NCI-H226 (cell line): ENCODE measurements around the gene CYP2A6.
"Not testable (repeated sequence)": the region's sequence is repeated elsewhere in the genome, so short reads cannot be mapped to it uniquely, and the experiment has no call there.

Source experiments
- DNase-seq: peaks from one replicate; pipeline ENCODE4 v3.0.0-alpha.2; 2015

The CYP2A6 gene, protein sequence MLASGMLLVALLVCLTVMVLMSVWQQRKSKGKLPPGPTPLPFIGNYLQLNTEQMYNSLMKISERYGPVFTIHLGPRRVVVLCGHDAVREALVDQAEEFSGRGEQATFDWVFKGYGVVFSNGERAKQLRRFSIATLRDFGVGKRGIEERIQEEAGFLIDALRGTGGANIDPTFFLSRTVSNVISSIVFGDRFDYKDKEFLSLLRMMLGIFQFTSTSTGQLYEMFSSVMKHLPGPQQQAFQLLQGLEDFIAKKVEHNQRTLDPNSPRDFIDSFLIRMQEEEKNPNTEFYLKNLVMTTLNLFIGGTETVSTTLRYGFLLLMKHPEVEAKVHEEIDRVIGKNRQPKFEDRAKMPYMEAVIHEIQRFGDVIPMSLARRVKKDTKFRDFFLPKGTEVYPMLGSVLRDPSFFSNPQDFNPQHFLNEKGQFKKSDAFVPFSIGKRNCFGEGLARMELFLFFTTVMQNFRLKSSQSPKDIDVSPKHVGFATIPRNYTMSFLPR

DNA sequence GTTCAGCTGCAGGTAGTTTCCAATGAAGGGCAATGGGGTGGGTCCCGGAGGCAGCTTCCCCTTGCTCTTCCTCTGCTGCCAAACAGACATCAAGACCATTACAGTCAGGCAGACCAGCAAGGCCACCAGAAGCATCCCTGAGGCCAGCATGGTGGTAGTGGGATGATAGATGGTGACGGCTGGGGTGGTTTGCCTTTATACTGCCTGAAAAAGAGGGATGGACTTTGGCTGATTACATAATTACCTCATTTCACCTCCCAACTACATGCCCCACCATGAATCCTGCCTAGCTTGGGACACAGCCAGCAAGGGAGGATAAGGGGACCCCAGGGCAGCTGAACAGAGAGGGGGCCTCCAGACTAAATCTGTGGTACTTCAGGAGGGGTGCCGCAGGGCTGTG, at the start of gene CYP2A6:
CYP2A6 (minus strand) TSS at position 171 of the 400 bp plus-strand sequence; CDS start at position 150, 21 bp downstream.
- DNase-seq: not testable (repeated sequence)

DNA sequence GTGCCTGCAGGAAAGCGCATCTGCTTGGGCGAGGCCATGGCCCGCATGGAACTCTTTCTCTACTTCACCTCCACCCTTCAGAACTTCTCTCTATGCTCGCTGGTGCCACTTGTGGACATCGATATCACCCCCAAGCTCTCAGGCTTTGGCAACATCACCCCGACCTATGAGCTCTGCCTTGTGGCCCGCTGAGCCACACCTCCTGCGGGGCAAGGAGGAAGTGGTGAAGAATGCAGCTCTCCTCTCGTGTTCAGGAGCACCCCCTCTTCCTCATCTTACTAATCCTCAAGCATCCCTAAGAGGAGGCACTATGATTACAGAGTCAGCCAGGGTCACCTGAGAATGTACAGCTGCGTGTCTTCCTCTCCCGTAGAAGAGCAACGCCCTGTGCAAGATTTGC, 49.7 kb upstream of the CYP2A6 start:
- DNase-seq: not testable (repeated sequence)

DNA sequence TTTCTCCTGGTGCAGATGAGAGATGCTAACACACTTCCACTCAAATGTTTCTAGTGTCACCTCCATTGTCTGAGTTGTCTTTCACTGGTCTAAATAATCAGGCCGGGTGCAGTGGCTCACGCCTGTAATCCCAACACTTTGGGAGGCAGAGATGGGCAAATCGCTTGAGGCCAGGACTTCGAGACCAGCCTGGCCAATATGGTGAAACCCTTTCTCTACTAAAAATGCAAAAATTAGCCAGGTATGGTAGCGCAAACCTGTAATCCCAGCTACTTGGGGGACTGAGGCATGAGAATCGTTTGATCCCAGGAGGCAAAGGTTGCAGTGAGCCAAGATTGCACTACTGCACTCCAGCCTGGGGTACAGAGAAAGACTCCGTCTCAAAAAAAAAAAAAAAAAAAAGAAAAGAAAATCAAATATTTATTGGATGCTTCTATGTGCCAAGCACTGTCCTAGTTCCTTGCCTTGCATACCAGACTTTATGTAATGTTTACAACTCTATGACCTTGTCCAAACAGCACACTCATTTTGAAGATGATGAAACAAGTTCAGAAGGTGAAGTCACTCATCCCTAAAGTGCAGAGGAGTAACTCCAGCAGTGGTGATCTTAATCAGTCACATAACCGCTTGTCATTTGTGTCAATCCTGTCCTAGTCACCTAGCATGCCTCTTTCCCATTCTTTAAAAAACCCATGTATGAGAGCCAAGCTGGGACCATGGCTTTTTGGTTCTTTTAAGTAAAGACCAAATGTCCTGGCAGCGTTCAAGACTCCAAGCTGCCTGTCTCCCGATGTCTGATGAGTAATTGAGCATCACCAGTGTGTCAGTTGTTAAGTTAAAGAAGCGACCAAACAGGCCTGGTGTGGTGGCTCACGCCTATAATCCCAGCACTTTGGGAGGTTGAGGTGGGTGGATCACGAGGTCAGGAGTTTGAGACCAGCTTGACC, 46.9 kb upstream of the CYP2A6 start:
- DNase-seq: not testable (repeated sequence)

DNA sequence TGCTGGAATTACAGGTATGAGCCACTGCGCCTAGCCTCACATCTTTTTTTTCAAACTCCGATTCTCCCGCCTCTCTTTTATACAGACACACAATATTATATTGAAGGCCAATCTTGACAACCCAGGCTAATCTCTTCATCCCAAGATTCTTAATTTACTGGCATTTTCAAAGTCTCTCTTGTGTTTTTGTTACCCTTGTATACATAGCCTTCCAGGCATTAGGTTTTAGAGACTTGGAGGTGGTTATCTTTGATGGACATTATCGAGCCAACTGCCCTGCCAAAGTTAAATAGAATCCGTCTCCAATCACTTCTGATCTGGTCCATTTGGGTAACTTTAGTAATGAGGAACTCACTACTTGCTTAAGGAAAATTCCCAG, 46.2 kb upstream of the CYP2A6 start:
- no peak for DNase-seq

DNA sequence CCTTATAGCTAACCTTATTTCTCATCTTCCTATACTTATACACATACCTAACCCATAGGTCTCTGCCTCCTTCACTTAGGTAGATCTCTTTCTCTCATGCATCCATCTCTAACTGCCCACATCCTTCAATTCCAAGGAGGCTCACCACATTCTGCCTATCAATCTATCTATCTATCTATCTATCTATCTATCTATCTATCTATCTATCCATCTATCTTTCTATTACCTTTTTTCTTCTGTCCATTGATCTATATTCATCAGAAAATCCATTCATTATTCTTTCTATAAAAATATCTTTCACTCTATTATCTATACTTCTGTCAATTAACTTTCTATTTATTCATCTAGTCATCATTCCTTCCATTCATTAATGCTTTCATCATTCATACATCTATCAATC, 42.9 kb upstream of the CYP2A6 start:
- no peak for DNase-seq

DNA sequence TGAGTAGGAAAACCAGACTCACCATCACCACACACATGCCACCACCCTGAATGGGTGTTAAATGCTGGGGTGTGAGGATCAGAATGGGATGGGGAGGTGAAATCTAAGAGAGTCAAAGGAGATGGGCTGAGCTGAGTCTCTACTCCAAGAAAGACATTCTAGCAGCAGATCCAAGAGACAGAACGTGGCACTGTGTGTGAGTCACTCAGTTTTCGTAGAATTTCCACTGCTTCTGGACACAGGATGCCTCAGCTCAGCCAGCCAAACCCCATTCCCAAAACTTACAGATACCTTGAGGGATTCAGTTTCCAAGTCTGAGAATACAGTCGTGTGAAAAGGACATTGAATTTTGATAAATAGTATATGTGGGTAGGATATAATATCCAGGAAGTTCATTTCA, 39.1 kb upstream of the CYP2A6 start:
- DNase-seq: no peak

DNA sequence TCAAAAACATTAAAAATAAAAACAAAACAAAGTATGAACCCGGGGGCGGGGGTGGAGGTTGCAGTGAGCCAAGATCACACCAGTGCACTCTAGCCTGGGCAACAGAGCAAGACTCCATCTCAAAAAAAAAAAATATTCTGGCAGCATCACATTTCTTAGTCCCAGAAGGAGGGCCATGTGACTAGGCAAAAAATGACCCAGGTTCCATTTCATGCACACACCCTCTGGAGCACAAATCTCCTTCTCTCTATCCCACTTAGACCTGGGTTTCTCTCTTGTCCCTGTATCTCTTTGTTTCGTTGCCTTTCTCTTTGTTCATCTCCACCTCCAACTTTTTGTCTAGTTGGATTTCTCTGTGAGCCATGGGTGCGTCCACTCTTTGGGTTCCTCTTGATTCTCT, 37.9 kb upstream of the CYP2A6 start:
- no peak for DNase-seq

DNA sequence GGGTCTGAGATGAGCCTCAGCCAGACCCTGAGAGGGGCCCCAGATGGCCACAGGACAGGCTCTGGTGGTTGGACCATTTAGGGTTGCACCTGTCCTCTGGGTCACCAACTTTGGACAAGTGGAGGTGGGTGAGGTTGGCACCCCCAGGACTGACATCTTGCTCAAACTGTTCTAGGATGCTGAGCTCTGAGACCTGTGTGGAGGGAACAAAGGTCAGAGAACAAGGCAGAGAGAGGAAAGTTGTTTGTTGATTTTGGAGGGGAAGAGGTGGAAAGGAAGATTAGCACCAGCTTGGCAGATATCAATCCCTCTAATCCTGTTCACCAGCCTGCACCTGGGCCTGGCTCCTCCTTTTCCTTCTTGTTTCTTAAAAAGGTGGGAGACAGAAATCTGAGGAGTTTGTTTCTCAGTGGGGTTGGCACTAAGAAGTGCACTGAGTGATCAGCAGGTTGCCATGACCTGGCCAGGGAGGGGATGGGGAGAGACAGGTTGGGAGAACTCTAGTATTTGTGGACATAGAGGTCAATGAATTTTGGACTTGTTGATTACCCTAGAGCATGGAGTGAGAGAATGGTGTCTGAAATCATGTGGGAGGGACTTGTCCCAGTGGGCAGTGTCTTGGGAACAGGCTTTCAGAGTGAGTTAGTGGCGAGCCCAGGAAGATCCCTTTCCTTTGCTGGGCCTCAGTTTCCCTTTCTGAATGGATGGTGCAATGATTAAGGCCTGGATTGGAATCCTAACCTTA, 34.1 kb upstream of the CYP2A6 start:
- DNase-seq: not testable (repeated sequence)

DNA sequence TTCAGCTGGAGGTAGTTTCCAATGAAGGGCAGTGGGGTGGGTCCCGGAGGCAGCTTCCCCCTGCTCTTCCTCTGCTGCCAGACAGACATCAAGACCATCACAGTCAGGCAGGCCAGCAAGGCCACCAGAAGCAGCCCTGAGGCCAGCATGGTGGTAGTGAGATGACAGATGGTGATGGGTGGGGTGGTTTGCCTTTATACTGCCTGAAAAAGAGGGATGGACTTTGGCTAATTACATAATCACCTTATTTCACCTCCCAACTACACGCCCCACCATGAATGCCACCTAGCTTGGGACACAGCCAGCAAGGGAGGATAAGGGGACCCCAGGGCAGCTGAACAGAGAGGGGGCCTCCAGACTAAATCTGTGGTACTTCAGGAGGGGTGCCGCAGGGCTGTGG, 31.8 kb upstream of the CYP2A6 start, which contains the start of gene CYP2A7:
CYP2A7 (minus strand) TSS at position 170 of the 400 bp plus-strand sequence; CDS start at position 149, 21 bp downstream.
- DNase-seq: not testable (repeated sequence)

DNA sequence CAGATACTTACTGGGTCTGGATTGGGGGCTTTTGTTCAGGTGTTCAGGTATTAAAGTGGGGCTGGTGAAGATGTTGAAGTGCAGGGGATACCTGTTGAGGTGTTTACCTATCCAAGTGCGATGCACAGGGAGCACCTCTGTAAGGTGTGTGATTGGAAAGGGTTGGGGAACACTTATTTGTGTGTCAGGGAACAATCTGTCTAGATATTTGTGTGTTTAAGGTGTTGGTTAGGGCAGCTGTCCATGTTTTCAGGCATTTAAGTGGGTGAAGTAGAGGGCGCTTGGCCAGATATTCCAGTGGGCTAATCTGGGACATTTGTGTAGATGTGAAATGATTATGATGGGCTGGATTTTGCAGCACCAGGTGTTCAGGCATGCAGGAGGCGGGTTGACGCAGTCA, 29.1 kb upstream of the CYP2A6 start:
- not testable (repeated sequence) for DNase-seq

DNA sequence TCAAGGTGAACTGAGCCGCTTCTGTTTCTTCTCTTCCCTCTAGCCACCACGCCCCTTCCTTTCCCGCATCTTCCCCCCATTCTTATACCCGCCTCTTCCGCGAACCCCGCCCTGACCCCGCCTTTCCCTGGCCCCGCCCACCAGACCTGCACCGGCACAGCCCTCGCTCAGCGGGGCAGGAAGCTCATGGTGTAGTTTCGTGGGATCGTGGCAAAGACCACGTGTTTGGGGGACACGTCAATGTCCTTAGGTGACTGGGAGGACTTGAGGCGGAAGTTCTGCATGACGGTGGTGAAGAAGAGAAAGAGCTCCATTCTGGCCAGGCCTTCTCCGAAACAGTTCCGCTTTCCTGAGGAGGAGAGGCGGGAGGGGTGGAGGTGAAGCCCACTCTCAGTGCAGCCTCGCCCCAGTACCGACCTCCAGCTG, 25.3 kb upstream of the CYP2A6 start:
- not testable (repeated sequence) for DNase-seq

DNA sequence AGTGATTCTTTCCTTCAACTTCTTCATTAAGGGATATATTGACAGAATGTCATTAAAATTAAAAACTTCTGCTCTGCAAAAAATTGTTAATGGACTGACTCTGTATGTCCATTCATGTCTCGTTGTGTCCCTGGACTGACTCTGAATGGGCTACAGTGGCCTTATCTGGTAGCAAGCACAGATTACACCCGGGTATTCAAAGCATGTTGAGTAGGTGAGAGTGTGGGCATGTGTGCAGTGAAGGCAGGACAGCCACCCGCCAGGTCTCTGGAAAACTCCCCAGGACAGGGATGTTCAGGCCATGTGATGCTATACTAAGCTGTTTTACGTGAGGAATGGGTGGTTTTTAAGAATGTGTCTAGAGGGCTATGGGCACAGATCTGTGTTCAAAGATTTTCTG, 24.6 kb upstream of the CYP2A6 start:
- DNase-seq: not testable (repeated sequence)

DNA sequence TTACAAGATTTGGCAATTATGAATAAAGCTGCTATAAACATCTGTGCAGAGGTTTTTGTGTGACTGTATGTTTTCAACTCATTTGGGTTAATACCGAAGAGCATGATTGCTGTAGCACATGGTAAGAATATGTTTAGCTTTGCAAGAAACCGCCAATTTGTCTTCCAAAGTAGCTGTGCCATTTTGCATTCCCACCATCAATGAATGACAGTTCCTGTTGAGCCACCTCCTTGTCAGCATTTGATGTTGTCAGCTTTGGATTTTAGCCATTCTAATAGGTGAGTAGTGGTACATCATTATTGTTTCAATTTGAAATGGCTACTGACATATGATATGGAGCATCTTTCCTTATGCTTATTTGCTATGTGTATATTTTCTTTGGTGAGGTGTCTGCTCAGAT, 23.6 kb upstream of the CYP2A6 start:
- not testable (repeated sequence) for DNase-seq

DNA sequence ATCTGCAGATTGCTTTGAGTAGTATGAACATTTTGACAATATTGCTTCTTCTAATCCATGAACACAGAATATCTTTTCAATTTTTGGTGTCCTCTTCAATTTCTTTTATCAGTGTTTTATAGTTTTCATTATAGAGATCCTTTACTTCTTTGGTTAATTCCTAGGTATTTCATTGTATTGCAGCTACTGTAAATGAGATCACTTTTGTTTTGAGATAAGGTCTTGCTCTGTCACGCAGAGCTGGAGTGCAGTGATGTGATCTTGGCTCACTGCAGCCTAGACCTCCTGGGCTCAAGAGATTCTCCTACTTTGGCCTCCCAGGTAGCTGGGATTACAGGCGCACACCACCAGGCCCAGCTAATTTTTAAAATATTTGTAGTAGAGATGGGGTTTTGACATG, 22.0 kb upstream of the CYP2A6 start:
- DNase-seq: peak; percentile 6

DNA sequence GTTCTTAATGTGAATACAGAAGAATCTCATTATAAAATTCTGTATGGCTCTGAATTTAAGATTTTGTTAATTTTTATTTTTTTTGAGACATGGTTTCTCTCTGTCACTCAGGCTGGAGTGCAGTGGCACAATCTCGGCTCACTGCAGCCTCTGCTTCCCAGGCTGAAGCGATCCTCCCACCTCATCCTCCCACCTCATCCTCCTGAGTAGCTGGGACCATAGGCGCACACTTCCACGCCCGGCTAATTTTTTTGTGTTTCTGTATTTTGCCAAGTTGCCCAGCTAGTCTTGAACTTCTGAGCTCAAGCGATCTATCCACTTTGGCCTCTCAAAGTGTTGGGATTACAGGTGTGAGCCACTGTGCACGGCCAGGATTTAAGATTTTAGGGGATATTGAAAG, 17.5 kb upstream of the CYP2A6 start:
- DNase-seq: no peak

DNA sequence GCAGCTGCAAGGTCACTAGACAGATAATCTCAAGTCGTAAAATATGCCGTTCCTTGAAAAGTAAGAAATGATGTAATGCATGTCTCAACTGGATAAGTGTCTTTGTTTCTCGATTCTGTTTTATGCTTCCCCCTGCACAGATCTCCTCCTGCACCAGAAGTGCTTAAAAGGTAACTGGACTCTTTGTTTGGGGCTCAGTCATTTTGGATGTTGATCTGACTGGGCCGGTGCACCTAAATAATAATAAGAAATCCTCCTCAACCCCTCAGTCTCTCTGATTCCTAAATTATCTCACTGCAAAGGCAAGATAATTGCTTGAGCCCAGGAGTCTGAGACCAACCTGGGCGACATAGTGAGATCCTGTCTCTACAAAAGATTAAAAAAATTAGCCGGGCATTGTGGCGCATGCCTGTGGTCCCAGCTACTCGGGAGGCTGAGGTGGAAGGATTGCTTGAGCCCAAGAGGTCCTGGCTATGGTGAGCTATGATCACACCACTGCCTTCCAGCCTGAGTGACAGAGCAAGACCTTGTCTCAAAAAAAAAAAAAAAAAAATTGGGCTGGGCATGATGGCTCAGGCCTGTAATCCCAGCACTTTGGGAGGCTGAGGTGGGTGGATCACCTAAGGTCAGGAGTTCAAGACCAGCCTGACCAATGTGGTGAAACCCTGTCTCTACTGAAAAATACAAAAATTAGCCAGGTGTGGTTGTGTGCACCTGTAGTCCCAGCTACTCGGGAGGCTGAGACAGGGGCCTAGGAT, 14.7 kb upstream of the CYP2A6 start:
- DNase-seq: not testable (repeated sequence)

DNA sequence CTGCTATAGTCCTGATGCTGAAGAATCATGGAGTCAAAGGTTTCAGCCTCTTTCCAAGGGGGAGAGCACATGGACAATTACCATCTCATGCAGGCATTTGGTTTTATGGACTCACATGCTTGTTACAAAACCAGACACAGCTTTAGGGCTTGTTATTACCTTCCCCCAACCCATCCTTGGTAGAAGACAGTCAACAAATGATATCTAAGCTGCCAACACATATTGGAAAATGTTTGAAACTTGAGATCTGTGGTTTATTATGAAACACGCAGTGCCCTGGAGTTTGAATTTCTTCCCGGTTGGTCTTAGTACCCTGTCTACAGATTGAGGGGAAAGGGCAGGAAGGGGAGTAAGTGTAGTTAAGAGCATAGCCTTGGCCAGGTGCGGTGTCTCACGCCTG, 12.5 kb upstream of the CYP2A6 start:
- DNase-seq: peak; percentile 4

DNA sequence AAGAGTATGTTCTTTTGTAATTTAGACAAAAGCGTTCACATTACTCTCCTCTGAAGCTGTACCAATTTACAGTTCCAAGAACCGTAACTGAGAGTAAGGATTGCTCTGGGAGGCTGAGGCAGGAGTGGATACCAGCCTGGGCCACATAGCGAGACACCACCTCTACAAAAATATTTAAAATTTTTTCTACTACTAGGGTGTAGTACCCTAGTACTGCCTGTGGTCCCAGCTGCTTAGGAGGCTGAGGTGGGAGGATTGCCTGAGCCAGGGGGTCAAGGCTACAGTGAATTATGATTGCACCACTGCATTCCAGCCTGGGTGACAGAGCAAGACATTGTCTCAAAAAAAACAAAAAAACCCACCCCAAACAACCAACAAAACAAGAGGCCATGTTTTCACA, 12.1 kb upstream of the CYP2A6 start:
- DNase-seq: peak; percentile 7

DNA sequence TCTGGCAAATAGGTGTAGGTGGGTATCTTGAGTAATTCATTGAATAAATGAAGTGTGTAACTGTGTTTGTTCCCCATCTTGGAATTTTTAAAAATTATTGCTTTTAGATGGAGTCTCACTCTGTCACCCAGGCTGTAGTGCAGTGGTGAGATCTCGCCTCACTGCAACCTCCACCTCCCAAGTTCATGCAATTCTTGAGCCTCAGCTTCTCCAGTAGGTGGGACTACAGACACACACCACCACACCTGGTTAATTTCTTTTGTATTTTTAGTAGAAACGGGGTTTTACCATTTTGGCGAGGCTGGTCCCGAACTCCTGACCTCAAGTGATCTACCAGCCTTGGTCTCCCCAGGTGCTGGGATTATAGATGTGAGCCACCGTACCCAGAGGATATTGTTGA, 7.9 kb upstream of the CYP2A6 start:
- no peak for DNase-seq

DNA sequence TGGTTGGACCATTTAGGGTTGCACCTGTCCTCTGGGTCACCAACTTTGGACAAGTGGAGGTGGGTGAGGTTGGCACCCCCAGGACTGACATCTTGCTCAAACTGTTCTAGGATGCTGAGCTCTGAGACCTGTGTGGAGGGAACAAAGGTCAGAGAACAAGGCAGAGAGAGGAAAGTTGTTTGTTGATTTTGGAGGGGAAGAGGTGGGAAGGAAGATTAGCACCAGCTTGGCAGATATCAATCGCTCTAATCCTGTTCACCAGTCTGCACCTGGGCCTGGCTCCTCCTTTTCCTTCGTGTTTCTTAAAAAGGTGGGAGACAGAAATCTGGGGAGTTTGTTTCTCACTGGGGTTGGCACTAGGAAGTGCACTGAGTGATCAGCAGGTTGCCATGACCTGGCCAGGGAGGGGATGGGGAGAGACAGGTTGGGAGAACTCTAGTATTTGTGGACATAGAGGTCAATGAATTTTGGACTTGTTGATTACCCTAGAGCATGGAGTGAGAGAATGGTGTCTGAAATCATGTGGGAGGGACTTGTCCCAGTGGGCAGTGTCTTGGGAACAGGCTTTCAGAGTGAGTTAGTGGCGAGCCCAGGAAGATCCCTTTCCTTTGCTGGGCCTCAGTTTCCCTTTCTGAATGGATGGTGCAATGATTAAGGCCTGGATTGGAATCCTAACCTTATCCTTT, 2.4 kb upstream of the CYP2A6 start:
- DNase-seq: not testable (repeated sequence)

DNA sequence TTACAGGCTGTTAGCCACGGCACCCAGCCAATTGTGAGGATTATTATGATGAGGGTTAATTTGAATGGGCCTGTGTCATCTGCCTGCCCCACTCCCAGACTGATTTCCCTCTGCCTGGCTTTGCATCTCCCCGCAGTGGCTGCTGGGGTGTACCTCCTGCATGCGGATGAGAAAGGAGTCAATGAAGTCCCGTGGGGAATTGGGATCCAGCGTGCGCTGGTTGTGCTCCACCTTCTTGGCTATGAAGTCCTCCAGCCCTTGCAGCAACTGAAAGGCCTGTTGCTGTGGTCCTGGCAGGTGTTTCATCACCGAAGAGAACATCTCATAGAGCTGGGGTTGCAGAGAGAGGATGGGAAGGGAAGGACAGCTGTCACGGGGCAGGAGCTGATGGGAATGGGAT, 3.5 kb downstream of the CYP2A6 start:
- not testable (repeated sequence) for DNase-seq
